GM23338 (cell line): ENCODE results near the gene NCKAP1. TPM values are rescaled to one million over a fixed set of nuclear protein-coding genes. Genes with fewer than 3 reads are reported as not detected.

Experiments
- ATAC-seq: fragments of 200-7000 bp; cut with Tn5 transposase; 3 replicates; pipeline ENCODE4 v1.9.1; 2020
- DNase-seq: peaks from one replicate; pipeline ENCODE4 v3.0.0-alpha.2; 2015; ENCODE audit warnings: low spot score
- H2AFZ ChIP-seq: fragments of 200-600 bp; sonication (generic); 2 replicates; pipeline ENCODE4 v1.8.0; 2016; ENCODE audit warnings: antibody characterized with exemption, mild to moderate bottlenecking, moderate library complexity
- H3F3A ChIP-seq: fragments of 200-600 bp; sonication (generic); replicated peaks from 2 replicates; pipeline ENCODE4 v1.8.0; 2017; ENCODE audit warnings: antibody characterized with exemption, mixed run types, low read depth
- H3K27ac ChIP-seq: fragments of 200-600 bp; sonication (generic); 2 replicates; pipeline ENCODE4 v1.6.1; 2016; ENCODE audit warnings: low read depth
- H3K27me3 ChIP-seq: fragments of 200-600 bp; sonication (generic); 2 replicates; pipeline ENCODE4 v1.8.0; 2016; ENCODE audit warnings: mild to moderate bottlenecking, mixed run types, moderate library complexity; ENCODE audit not compliant: insufficient read depth
- H3K36me3 ChIP-seq: fragments of 200-600 bp; sonication (generic); 2 replicates; pipeline ENCODE4 v1.8.0; 2016; ENCODE audit warnings: mild to moderate bottlenecking; ENCODE audit not compliant: insufficient read depth
- H3K4me1 ChIP-seq: fragments of 200-600 bp; sonication (generic); 2 replicates; pipeline ENCODE4 v1.8.0; 2016; ENCODE audit warnings: mild to moderate bottlenecking, moderate library complexity; ENCODE audit not compliant: insufficient read depth
- H3K4me2 ChIP-seq: fragments of 200-600 bp; sonication (generic); 2 replicates; pipeline ENCODE4 v1.7.1; 2017; ENCODE audit warnings: mixed run types
- H3K4me3 ChIP-seq: fragments of 200-600 bp; sonication (generic); 2 replicates; pipeline ENCODE4 v1.6.1; 2016; ENCODE audit warnings: mixed run types
- H3K79me2 ChIP-seq: fragments of 200-600 bp; sonication (generic); replicated peaks from 2 replicates; pipeline ENCODE4 v1.8.0; 2017; ENCODE audit warnings: mild to moderate bottlenecking; ENCODE audit not compliant: insufficient read depth
- H3K9me2 ChIP-seq: fragments of 200-600 bp; sonication (generic); 2 replicates; pipeline ENCODE4 v1.8.0; 2017; ENCODE audit not compliant: insufficient read depth
- H4K20me1 ChIP-seq: fragments of 200-600 bp; sonication (generic); replicated peaks from 2 replicates; pipeline ENCODE4 v1.8.0; 2017; ENCODE audit warnings: mild to moderate bottlenecking; ENCODE audit not compliant: insufficient read depth
- H3K27ac Mint-ChIP-seq: 2 replicates; pipeline ENCODE4 v1.8.0; 2020; ENCODE audit warnings: inconsistent platforms, mild to moderate bottlenecking, moderate library complexity, mixed read lengths
- H3K27me3 Mint-ChIP-seq: 3 replicates; pipeline ENCODE4 v1.8.0; 2022; ENCODE audit warnings: low read depth, mild to moderate bottlenecking, moderate library complexity, mixed read lengths, inconsistent platforms; ENCODE audit not compliant: insufficient read depth, poor library complexity
- H3K36me3 Mint-ChIP-seq: 3 replicates; pipeline ENCODE4 v1.8.0; 2021; ENCODE audit warnings: low read depth, mild to moderate bottlenecking, inconsistent platforms, moderate library complexity, mixed read lengths
- H3K4me1 Mint-ChIP-seq: 3 replicates; pipeline ENCODE4 v1.8.0; 2020; ENCODE audit warnings: mild to moderate bottlenecking, inconsistent platforms, mixed read lengths
- H3K4me3 Mint-ChIP-seq: 3 replicates; pipeline ENCODE4 v1.8.0; 2021; ENCODE audit warnings: moderate library complexity, mild to moderate bottlenecking, inconsistent platforms, mixed read lengths
- H3K9me3 Mint-ChIP-seq: 3 replicates; pipeline ENCODE4 v1.8.0; 2020; ENCODE audit warnings: moderate library complexity, mild to moderate bottlenecking, inconsistent platforms, mixed read lengths
- CREB1 ChIP-seq: fragments of 250-450 bp; sonication (Bioruptor Pico); IDR thresholded peaks from 2 replicates; pipeline ENCODE4 v1.5.0; 2020; ENCODE audit warnings: low read depth, mild to moderate bottlenecking, moderate library complexity
- EZH2 ChIP-seq: fragments of 200-600 bp; sonication (generic); IDR thresholded peaks from one replicate; pipeline ENCODE4 v1.8.0; 2017; ENCODE audit warnings: antibody characterized with exemption, mild to moderate bottlenecking, low read depth; ENCODE audit not compliant: unreplicated experiment
- EZH2phosphoT487 ChIP-seq: fragments of 200-600 bp; sonication (generic); IDR thresholded peaks from one replicate; pipeline ENCODE4 v1.8.1; 2018; ENCODE audit warnings: antibody characterized with exemption; ENCODE audit not compliant: unreplicated experiment
- JUNB ChIP-seq: IDR thresholded peaks from one replicate; pipeline ENCODE4 v1.6.1; 2016; ENCODE audit warnings: antibody characterized with exemption; ENCODE audit not compliant: unreplicated experiment
- NANOG ChIP-seq: IDR thresholded peaks from 2 replicates; pipeline ENCODE4 v1.6.1; 2016; ENCODE audit warnings: antibody characterized with exemption, borderline replicate concordance
- POLR2AphosphoS5 ChIP-seq: IDR thresholded peaks from 2 replicates; pipeline ENCODE4 v1.6.1; 2016; ENCODE audit warnings: antibody characterized with exemption, low read depth
- STAT1 ChIP-seq: IDR thresholded peaks from one replicate; pipeline ENCODE4 v1.6.1; 2016; ENCODE audit warnings: antibody characterized with exemption; ENCODE audit not compliant: unreplicated experiment
- ZNF114 ChIP-seq: fragments of 250-450 bp; sonication (Bioruptor Pico); IDR thresholded peaks from 2 replicates; pipeline ENCODE4 v1.5.0; 2020; ENCODE audit warnings: mild to moderate bottlenecking, moderate library complexity
- ZNF331 ChIP-seq: fragments of 250-450 bp; sonication (Bioruptor Pico); IDR thresholded peaks from 2 replicates; pipeline ENCODE4 v1.5.0; 2020; ENCODE audit warnings: low read depth, mild to moderate bottlenecking, moderate library complexity
- polyA plus RNA-seq: library from polyadenylated mRNA; unstranded; fragments of >200 nt; fragmentation: Nextera tagmentation; extraction: Ambion mirVana; gene quantifications from 2 replicates; pipeline ENCODE4 v1.2.1, GENCODE V29; 2016
- total RNA-seq: library from RNA; depleted of rRNA; stranded (reverse); fragments of >200 nt; shearing (Covaris generic); gene quantifications from 2 replicates; pipeline ENCODE4 v1.2.3, GENCODE V29; 2014
- TF ChIP-seq, protein P1 (sequence below): IDR thresholded peaks from 2 replicates; pipeline ENCODE4 v1.6.1; 2016; ENCODE audit warnings: antibody characterized with exemption
- TF ChIP-seq, protein P2 (sequence below): IDR thresholded peaks from one replicate; pipeline ENCODE4 v1.6.1; 2018; ENCODE audit warnings: antibody characterized with exemption; ENCODE audit not compliant: unreplicated experiment
- TF ChIP-seq, protein P3 (sequence below): fragments of 250-450 bp; sonication (Bioruptor Pico); IDR thresholded peaks from 2 replicates; pipeline ENCODE4 v1.5.0; 2020; ENCODE audit warnings: mild to moderate bottlenecking, moderate library complexity
- TF ChIP-seq, protein P4 (sequence below), 2 experiments: fragments of 200-600 bp in 1 of 2; sonication (generic) in 1 of 2; conservative IDR thresholded peaks; 2 replicates each; pipeline versions ENCODE4 v1.5.1 to v1.6.1; 2016 to 2017; ENCODE audit warnings: antibody characterized with exemption in 2 of 2, low read depth in 2 of 2, mild to moderate bottlenecking in 2 of 2, moderate library complexity in 1 of 2

The NCKAP1 gene
- total and polyA plus RNA-seq, 2 experiments from 2014 or later: 53.8 to 157 TPM

DNA sequence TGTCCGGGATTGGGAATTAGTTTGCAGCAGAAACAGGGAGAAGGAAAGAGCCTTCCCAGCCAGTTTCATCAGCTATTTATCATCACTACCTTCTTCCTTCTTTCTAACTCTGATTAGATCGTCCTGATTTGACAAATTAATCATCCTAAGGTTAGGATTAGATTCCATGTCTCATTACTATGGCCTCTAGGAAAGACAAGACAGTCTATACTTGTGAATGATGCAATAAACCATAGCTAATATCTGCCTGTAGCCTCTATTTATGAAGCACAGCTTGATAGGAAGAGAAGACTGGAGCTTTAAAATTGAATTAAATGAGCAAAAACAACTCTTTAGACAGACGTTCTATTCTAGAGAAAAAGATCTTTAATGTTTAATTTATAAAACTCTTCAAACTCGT is 146.6 kb downstream of the NCKAP1 start:
- no peak for DNase-seq
- no peaks in the 10 kb centered on the region for H3K27me3 ChIP-seq
- no peaks in the 10 kb centered on the region for H4K20me1 ChIP-seq
- H3K79me2 ChIP-seq: no peaks in the 10 kb centered on the region
- Mint-ChIP-seq H3K36me3 (no peaks in the 10 kb centered on the region), H3K4me1 (peaks cover 3% of the 10 kb centered on the region; the same call in 2 of the 3 replicates), H3K4me3 (no peak overlapping the region), H3K27ac (0 out of 2 replicates have a peak overlapping the region, but pooled peaks have one; percentile 63), H3K27me3 (peaks cover 2% of the 10 kb centered on the region), H3K9me3 (no peaks in the 10 kb centered on the region; the same call in 2 of the 3 replicates)
- H3K36me3 ChIP-seq: no peaks in the 10 kb centered on the region
- H3F3A ChIP-seq: no peaks in the 10 kb centered on the region
- H3K4me2 ChIP-seq: no peak overlapping the region
- no peaks in the 10 kb centered on the region for H3K4me1 ChIP-seq
- no peak overlapping the region for H3K4me3 ChIP-seq
- H3K27ac ChIP-seq: no peak overlapping the region
- no peak for ATAC-seq
- no peaks in the 10 kb centered on the region for H3K9me2 ChIP-seq
- H2AFZ ChIP-seq: no peak overlapping the region
- TF ChIP-seq CREB1: no peak
- TF ChIP-seq EZH2: no peak
- TF ChIP-seq STAT1: no peak
- TF ChIP-seq, protein P1, sequence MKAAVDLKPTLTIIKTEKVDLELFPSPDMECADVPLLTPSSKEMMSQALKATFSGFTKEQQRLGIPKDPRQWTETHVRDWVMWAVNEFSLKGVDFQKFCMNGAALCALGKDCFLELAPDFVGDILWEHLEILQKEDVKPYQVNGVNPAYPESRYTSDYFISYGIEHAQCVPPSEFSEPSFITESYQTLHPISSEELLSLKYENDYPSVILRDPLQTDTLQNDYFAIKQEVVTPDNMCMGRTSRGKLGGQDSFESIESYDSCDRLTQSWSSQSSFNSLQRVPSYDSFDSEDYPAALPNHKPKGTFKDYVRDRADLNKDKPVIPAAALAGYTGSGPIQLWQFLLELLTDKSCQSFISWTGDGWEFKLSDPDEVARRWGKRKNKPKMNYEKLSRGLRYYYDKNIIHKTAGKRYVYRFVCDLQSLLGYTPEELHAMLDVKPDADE: no peak
- TF ChIP-seq ZNF114 (CRISPR knock-in tag): no peak
- no peak for TF ChIP-seq NANOG
- TF ChIP-seq POLR2AphosphoS5: no peak
- TF ChIP-seq ZNF331 (CRISPR knock-in tag): no peak
- TF ChIP-seq, protein P2, sequence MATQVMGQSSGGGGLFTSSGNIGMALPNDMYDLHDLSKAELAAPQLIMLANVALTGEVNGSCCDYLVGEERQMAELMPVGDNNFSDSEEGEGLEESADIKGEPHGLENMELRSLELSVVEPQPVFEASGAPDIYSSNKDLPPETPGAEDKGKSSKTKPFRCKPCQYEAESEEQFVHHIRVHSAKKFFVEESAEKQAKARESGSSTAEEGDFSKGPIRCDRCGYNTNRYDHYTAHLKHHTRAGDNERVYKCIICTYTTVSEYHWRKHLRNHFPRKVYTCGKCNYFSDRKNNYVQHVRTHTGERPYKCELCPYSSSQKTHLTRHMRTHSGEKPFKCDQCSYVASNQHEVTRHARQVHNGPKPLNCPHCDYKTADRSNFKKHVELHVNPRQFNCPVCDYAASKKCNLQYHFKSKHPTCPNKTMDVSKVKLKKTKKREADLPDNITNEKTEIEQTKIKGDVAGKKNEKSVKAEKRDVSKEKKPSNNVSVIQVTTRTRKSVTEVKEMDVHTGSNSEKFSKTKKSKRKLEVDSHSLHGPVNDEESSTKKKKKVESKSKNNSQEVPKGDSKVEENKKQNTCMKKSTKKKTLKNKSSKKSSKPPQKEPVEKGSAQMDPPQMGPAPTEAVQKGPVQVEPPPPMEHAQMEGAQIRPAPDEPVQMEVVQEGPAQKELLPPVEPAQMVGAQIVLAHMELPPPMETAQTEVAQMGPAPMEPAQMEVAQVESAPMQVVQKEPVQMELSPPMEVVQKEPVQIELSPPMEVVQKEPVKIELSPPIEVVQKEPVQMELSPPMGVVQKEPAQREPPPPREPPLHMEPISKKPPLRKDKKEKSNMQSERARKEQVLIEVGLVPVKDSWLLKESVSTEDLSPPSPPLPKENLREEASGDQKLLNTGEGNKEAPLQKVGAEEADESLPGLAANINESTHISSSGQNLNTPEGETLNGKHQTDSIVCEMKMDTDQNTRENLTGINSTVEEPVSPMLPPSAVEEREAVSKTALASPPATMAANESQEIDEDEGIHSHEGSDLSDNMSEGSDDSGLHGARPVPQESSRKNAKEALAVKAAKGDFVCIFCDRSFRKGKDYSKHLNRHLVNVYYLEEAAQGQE: no peak
- no peak for TF ChIP-seq JUNB
- TF ChIP-seq, protein P3, sequence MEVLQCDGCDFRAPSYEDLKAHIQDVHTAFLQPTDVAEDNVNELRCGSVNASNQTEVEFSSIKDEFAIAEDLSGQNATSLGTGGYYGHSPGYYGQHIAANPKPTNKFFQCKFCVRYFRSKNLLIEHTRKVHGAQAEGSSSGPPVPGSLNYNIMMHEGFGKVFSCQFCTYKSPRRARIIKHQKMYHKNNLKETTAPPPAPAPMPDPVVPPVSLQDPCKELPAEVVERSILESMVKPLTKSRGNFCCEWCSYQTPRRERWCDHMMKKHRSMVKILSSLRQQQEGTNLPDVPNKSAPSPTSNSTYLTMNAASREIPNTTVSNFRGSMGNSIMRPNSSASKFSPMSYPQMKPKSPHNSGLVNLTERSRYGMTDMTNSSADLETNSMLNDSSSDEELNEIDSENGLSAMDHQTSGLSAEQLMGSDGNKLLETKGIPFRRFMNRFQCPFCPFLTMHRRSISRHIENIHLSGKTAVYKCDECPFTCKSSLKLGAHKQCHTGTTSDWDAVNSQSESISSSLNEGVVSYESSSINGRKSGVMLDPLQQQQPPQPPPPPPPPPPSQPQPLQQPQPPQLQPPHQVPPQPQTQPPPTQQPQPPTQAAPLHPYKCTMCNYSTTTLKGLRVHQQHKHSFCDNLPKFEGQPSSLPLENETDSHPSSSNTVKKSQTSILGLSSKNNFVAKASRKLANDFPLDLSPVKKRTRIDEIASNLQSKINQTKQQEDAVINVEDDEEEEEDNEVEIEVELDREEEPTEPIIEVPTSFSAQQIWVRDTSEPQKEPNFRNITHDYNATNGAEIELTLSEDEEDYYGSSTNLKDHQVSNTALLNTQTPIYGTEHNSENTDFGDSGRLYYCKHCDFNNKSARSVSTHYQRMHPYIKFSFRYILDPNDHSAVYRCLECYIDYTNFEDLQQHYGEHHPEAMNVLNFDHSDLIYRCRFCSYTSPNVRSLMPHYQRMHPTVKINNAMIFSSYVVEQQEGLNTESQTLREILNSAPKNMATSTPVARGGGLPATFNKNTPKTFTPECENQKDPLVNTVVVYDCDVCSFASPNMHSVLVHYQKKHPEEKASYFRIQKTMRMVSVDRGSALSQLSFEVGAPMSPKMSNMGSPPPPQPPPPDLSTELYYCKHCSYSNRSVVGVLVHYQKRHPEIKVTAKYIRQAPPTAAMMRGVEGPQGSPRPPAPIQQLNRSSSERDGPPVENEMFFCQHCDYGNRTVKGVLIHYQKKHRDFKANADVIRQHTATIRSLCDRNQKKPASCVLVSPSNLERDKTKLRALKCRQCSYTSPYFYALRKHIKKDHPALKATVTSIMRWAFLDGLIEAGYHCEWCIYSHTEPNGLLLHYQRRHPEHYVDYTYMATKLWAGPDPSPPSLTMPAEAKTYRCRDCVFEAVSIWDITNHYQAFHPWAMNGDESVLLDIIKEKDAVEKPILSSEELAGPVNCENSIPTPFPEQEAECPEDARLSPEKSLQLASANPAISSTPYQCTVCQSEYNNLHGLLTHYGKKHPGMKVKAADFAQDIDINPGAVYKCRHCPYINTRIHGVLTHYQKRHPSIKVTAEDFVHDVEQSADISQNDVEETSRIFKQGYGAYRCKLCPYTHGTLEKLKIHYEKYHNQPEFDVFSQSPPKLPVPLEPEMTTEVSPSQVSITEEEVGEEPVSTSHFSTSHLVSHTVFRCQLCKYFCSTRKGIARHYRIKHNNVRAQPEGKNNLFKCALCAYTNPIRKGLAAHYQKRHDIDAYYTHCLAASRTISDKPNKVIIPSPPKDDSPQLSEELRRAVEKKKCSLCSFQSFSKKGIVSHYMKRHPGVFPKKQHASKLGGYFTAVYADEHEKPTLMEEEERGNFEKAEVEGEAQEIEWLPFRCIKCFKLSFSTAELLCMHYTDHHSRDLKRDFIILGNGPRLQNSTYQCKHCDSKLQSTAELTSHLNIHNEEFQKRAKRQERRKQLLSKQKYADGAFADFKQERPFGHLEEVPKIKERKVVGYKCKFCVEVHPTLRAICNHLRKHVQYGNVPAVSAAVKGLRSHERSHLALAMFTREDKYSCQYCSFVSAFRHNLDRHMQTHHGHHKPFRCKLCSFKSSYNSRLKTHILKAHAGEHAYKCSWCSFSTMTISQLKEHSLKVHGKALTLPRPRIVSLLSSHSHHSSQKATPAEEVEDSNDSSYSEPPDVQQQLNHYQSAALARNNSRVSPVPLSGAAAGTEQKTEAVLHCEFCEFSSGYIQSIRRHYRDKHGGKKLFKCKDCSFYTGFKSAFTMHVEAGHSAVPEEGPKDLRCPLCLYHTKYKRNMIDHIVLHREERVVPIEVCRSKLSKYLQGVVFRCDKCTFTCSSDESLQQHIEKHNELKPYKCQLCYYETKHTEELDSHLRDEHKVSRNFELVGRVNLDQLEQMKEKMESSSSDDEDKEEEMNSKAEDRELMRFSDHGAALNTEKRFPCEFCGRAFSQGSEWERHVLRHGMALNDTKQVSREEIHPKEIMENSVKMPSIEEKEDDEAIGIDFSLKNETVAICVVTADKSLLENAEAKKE (CRISPR knock-in tag): no peak
- TF ChIP-seq, protein P4, sequence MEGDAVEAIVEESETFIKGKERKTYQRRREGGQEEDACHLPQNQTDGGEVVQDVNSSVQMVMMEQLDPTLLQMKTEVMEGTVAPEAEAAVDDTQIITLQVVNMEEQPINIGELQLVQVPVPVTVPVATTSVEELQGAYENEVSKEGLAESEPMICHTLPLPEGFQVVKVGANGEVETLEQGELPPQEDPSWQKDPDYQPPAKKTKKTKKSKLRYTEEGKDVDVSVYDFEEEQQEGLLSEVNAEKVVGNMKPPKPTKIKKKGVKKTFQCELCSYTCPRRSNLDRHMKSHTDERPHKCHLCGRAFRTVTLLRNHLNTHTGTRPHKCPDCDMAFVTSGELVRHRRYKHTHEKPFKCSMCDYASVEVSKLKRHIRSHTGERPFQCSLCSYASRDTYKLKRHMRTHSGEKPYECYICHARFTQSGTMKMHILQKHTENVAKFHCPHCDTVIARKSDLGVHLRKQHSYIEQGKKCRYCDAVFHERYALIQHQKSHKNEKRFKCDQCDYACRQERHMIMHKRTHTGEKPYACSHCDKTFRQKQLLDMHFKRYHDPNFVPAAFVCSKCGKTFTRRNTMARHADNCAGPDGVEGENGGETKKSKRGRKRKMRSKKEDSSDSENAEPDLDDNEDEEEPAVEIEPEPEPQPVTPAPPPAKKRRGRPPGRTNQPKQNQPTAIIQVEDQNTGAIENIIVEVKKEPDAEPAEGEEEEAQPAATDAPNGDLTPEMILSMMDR (conservative IDR thresholded peaks at IDR 0.05; ENCODE audit: low read depth in 2 of 2): no peak
- TF ChIP-seq EZH2phosphoT487: no peak
